Measurements from ENCODE around the gene PTPN14. TPM values are rescaled to one million over a fixed set of nuclear protein-coding genes. Genes with fewer than 3 reads are reported as not detected.
"Not testable (repeated sequence)": the region's sequence is repeated elsewhere in the genome, so short reads cannot be mapped to it uniquely, and the experiment has no call there.

PTPN14 gene
- total RNA-seq, 1 donor from 2014 or later = 27.2 TPM

- TF ChIP-seq CTCF (IDR thresholded peaks at IDR 0.05) = no peak
- DNase-seq (ENCODE audit: low spot score in 2 of 2) = no peak
- Histone ChIP-seq H3K4me3 (no peak overlapping the region), H3K27me3 (no peaks in the 10 kb centered on the region), H3K36me3 (no peaks in the 10 kb centered on the region), H3K4me1 (no peaks in the 10 kb centered on the region), H3K27ac (no peak overlapping the region), H3K9me3 (no peaks in the 10 kb centered on the region)
- intact Hi-C loops (cut with DNase I) = no loop called here
Measured at GRCh38 chr1:214524824-214525223, 26.6 kb downstream of the PTPN14 start.

- H3K36me3 ChIP-seq = no peaks in the 10 kb centered on the region
- intact Hi-C loops (cut with DNase I) = no loop called here
- no peak for TF ChIP-seq CTCF (IDR thresholded peaks at IDR 0.05)
- no peak overlapping the region for H3K4me3 ChIP-seq
- DNase-seq (ENCODE audit: low spot score in 2 of 2) = no peak
- H3K9me3 ChIP-seq = no peaks in the 10 kb centered on the region
- H3K4me1 ChIP-seq = no peaks in the 10 kb centered on the region
- H3K27me3 ChIP-seq = no peaks in the 10 kb centered on the region
- H3K27ac ChIP-seq = no peak overlapping the region
Measured at GRCh38 chr1:214523124-214523824, 28.1 kb downstream of the PTPN14 start.

GRCh38 chr1:214521458-214521857 lies 29.9 kb downstream of the PTPN14 start:
- H3K27me3 ChIP-seq; DNase-seq (ENCODE audit: low spot score in 2 of 2); H3K4me1 ChIP-seq; intact Hi-C loops (cut with DNase I); H3K4me3 ChIP-seq; H3K27ac ChIP-seq; H3K9me3 ChIP-seq; H3K36me3 ChIP-seq: not testable (repeated sequence)

GRCh38 chr1:214520544-214521165 lies 30.7 kb downstream of the PTPN14 start:
- H3K4me1 ChIP-seq = no peaks in the 10 kb centered on the region
- no peaks in the 10 kb centered on the region for H3K27me3 ChIP-seq
- no peak for TF ChIP-seq CTCF (IDR thresholded peaks at IDR 0.05)
- DNase-seq (ENCODE audit: low spot score in 2 of 2) = no peak
- no peak overlapping the region for H3K27ac ChIP-seq
- H3K9me3 ChIP-seq = no peaks in the 10 kb centered on the region
- H3K4me3 ChIP-seq = no peak overlapping the region
- H3K36me3 ChIP-seq = no peaks in the 10 kb centered on the region
- intact Hi-C loops (cut with DNase I) = no loop called here

- Histone ChIP-seq H3K9me3 (no peaks in the 10 kb centered on the region), H3K4me1 (no peaks in the 10 kb centered on the region), H3K27me3 (no peaks in the 10 kb centered on the region), H3K27ac (no peak overlapping the region), H3K36me3 (no peaks in the 10 kb centered on the region), H3K4me3 (no peak overlapping the region)
- intact Hi-C loops (cut with DNase I) = no loop called here
- no peak for TF ChIP-seq CTCF (IDR thresholded peaks at IDR 0.05)
- DNase-seq (ENCODE audit: low spot score in 2 of 2) = no peak
Measured at GRCh38 chr1:214518361-214518760, 33.0 kb downstream of the PTPN14 start.

GRCh38 chr1:214516434-214517326 lies 34.7 kb downstream of the PTPN14 start:
- no peaks in the 10 kb centered on the region for H3K4me1 ChIP-seq
- no peak overlapping the region for H3K4me3 ChIP-seq
- intact Hi-C loops (cut with DNase I) = no loop called here
- no peaks in the 10 kb centered on the region for H3K9me3 ChIP-seq
- no peak overlapping the region for H3K27ac ChIP-seq
- DNase-seq (ENCODE audit: low spot score in 2 of 2) = no peak
- no peak for TF ChIP-seq CTCF (IDR thresholded peaks at IDR 0.05)
- H3K36me3 ChIP-seq = no peaks in the 10 kb centered on the region
- H3K27me3 ChIP-seq = no peaks in the 10 kb centered on the region
